Ishikawa (cell line): Measurements from ENCODE around the gene ATG14.

Experiments
- CEBPB ChIP-seq: IDR thresholded peaks from 2 replicates; pipeline ENCODE4 v1.6.1; 2012
- CREB1 ChIP-seq: IDR thresholded peaks from 2 replicates; pipeline ENCODE4 v1.6.1; 2012; ENCODE audit warnings: low read depth
- EGR1 ChIP-seq: IDR thresholded peaks from 2 replicates; pipeline ENCODE4 v1.6.1; 2012
- EP300 ChIP-seq: IDR thresholded peaks from 2 replicates; pipeline ENCODE4 v1.6.1; 2012; ENCODE audit warnings: borderline replicate concordance
- FOXM1 ChIP-seq: IDR thresholded peaks from 2 replicates; pipeline ENCODE4 v1.6.1; 2012; ENCODE audit warnings: low read depth, borderline replicate concordance
- MAX ChIP-seq: IDR thresholded peaks from 2 replicates; pipeline ENCODE4 v1.6.1; 2012
- NFIC ChIP-seq: IDR thresholded peaks from 2 replicates; pipeline ENCODE4 v1.6.1; 2012
- RAD21 ChIP-seq: IDR thresholded peaks from 2 replicates; pipeline ENCODE4 v1.6.1; 2012; ENCODE audit warnings: low read depth
- REST ChIP-seq: IDR thresholded peaks from 2 replicates; pipeline ENCODE4 v1.6.1; 2012; ENCODE audit warnings: low read depth, mild to moderate bottlenecking
- TAF1 ChIP-seq: IDR thresholded peaks from 2 replicates; pipeline ENCODE4 v1.6.1; 2012; ENCODE audit warnings: low read depth, mild to moderate bottlenecking
- TCF12 ChIP-seq: IDR thresholded peaks from 2 replicates; pipeline ENCODE4 v1.6.1; 2012; ENCODE audit warnings: low read depth
- TEAD4 ChIP-seq: IDR thresholded peaks from 2 replicates; pipeline ENCODE4 v1.6.1; 2012
- USF1 ChIP-seq: IDR thresholded peaks from 2 replicates; pipeline ENCODE4 v1.6.1; 2012
- YY1 ChIP-seq: IDR thresholded peaks from 2 replicates; pipeline ENCODE4 v1.6.1; 2012; ENCODE audit warnings: low read depth
- ZBTB7A ChIP-seq: IDR thresholded peaks from 2 replicates; pipeline ENCODE4 v1.6.1; 2012; ENCODE audit warnings: low read depth

ATG14 gene

GRCh38 chr14:55381561-55381960 lies 30.1 kb downstream of the ATG14 start:
- no peak for TF ChIP-seq FOXM1
- no peak for TF ChIP-seq CREB1
- TF ChIP-seq NFIC: no peak
- TF ChIP-seq TEAD4: no peak
- no peak for TF ChIP-seq MAX
- no peak for TF ChIP-seq USF1
- no peak for TF ChIP-seq CEBPB
- TF ChIP-seq TCF12: no peak
- no peak for TF ChIP-seq RAD21
- no peak for TF ChIP-seq EP300
- no peak for TF ChIP-seq ZBTB7A
- no peak for TF ChIP-seq REST
- no peak for TF ChIP-seq EGR1
- no peak for TF ChIP-seq TAF1
- no peak for TF ChIP-seq YY1

- no peak for TF ChIP-seq NFIC
- TF ChIP-seq USF1: no peak
- no peak for TF ChIP-seq MAX
- TF ChIP-seq FOXM1: no peak
- TF ChIP-seq CEBPB: no peak
- no peak for TF ChIP-seq TCF12
- TF ChIP-seq EP300: no peak
Observed at GRCh38 chr14:55381040-55381439, 30.6 kb downstream of the ATG14 start.

- TF ChIP-seq CREB1 (no peak), USF1 (no peak), EGR1 (no peak), FOXM1 (no peak), REST (no peak), CEBPB (no peak), NFIC (no peak), ZBTB7A (no peak), RAD21 (no peak), TAF1 (no peak), YY1 (no peak), MAX (no peak), TCF12 (no peak), TEAD4 (no peak), EP300 (no peak)
Observed at GRCh38 chr14:55377236-55377635, 34.4 kb downstream of the ATG14 start.

GRCh38 chr14:55374771-55375170 lies 36.9 kb downstream of the ATG14 start:
- TF ChIP-seq REST (no peak), CREB1 (no peak), TEAD4 (no peak), NFIC (no peak), ZBTB7A (no peak), TAF1 (no peak), EGR1 (no peak), USF1 (no peak), MAX (no peak), CEBPB (no peak), EP300 (no peak), RAD21 (no peak), FOXM1 (no peak), YY1 (no peak), TCF12 (no peak)
